ENCODE results near the gene SDS.

DNA sequence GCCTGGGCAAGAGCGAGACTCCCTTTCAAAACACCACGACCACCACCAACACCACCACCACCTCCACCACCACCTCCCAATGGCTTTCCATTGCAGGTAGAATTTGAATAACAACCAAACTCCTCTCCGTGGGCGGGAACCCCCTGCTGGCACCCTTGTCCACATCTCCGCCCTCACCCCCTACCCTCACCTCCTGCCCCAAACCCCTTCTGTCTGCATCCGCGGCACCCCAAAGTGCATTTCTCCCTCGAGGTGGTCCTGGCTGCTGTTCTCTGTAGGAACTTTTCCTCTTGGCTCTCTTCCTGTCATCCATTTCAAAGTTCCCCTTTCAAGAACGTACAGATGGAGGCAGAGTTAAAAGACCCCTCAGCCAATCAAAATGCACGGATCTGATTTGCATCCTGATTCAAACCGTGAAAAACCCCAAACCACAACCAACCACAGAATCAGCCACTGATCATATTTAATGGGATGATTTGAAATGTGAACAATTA is 22.3 kb upstream of the SDS start:
- TF ChIP-seq TAF1 (conservative IDR thresholded peaks at IDR 0.05) (no peak), HNF4G (IDR thresholded peaks at IDR 0.05) (no peak)
- TF ChIP-seq, protein P1, sequence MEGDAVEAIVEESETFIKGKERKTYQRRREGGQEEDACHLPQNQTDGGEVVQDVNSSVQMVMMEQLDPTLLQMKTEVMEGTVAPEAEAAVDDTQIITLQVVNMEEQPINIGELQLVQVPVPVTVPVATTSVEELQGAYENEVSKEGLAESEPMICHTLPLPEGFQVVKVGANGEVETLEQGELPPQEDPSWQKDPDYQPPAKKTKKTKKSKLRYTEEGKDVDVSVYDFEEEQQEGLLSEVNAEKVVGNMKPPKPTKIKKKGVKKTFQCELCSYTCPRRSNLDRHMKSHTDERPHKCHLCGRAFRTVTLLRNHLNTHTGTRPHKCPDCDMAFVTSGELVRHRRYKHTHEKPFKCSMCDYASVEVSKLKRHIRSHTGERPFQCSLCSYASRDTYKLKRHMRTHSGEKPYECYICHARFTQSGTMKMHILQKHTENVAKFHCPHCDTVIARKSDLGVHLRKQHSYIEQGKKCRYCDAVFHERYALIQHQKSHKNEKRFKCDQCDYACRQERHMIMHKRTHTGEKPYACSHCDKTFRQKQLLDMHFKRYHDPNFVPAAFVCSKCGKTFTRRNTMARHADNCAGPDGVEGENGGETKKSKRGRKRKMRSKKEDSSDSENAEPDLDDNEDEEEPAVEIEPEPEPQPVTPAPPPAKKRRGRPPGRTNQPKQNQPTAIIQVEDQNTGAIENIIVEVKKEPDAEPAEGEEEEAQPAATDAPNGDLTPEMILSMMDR (IDR thresholded peaks at IDR 0.05; ENCODE audit: low read depth, low read length, missing input control): no peak
